Endothelial cell of umbilical vein (primary cell): ENCODE measurements around the gene TICRR. TPM values are rescaled to one million over a fixed set of nuclear protein-coding genes. Genes with fewer than 3 reads are reported as not detected.

Source experiments
- BruUV-seq: library from RNA; stranded (reverse); fragments of 400-500 nt; replicated peaks from 2 replicates; lab custom pipeline; 2021; lab: Mats Ljungman, UMichigan
- CTCF ChIA-PET: fragments of 300-600, 350-600 bp; sonication (Branson Sonifier 250); formaldehyde crosslinking; loops from one replicate; lab custom pipeline; 2021; ENCODE audit warnings: antibody characterized with exemption, inconsistent platforms; lab: Charles Lee
- POLR2A ChIA-PET: fragments of 300-600, 350-600 bp; sonication (Branson Sonifier 250); formaldehyde crosslinking; loops from one replicate; lab custom pipeline; 2021; ENCODE audit warnings: antibody characterized with exemption, inconsistent platforms; lab: Charles Lee
- DNase-seq: peaks from one replicate; pipeline ENCODE4 v3.0.0-alpha.2; 2011; ENCODE audit warnings: low read depth, low spot score
- FAIRE-seq: peaks from 2 replicates; lab custom pipeline; 2011; peaks lifted over from hg19 to GRCh38; lab: Jason Lieb, UNC
- H2AFZ ChIP-seq: 2 replicates; pipeline ENCODE4 v1.6.0; 2012; ENCODE audit warnings: low read depth, low read length, control low read depth, inconsistent platforms
- H3K27ac ChIP-seq: 2 replicates; pipeline ENCODE4 v1.5.1; 2011; ENCODE audit warnings: low read depth, mild to moderate bottlenecking, control low read depth, low read length, moderate library complexity; ENCODE audit not compliant: insufficient read depth
- H3K27me3 ChIP-seq, 2 experiments: 2 replicates each; pipeline versions ENCODE4 v1.6.0 to v1.6.1; 2011; ENCODE audit warnings: low read length in 2 of 2, mixed read lengths in 1 of 2; ENCODE audit not compliant: control insufficient read depth in 2 of 2, insufficient read depth in 2 of 2
- H3K36me3 ChIP-seq, 2 experiments: 2 replicates in 1 of 2; 3 replicates in 1 of 2; pipeline ENCODE4 v1.5.1; 2011; ENCODE audit warnings: low read length in 2 of 2, mild to moderate bottlenecking in 1 of 2, moderate library complexity in 1 of 2; ENCODE audit not compliant: control insufficient read depth in 2 of 2, insufficient read depth in 2 of 2; ENCODE audit errors: extremely low read depth in 1 of 2
- H3K4me1 ChIP-seq: 3 replicates; pipeline ENCODE4 v1.5.1; 2011; ENCODE audit warnings: mild to moderate bottlenecking, low read length; ENCODE audit not compliant: control insufficient read depth, insufficient read depth; ENCODE audit errors: extremely low read depth
- H3K4me2 ChIP-seq: 2 replicates; pipeline ENCODE4 v1.6.1; 2011; ENCODE audit warnings: low read length, control low read depth, mixed read lengths; ENCODE audit not compliant: insufficient read depth
- H3K4me3 ChIP-seq, 3 experiments: fragments of 200-600 bp in 1 of 3; sonication (generic), shearing (Covaris generic) in 1 of 3; replicated peaks in 1 of 3; 2 replicates each; pipeline ENCODE4 v1.5.1; 2011 to 2016; ENCODE audit warnings: control low read depth in 3 of 3, low read length in 3 of 3, mild to moderate bottlenecking in 2 of 3, inconsistent platforms in 1 of 3, low read depth in 1 of 3, moderate library complexity in 1 of 3; ENCODE audit not compliant: insufficient read depth in 1 of 3
- H3K79me2 ChIP-seq: 2 replicates; pipeline ENCODE4 v1.6.0; 2012; ENCODE audit warnings: low read length, inconsistent platforms; ENCODE audit not compliant: control insufficient read depth, insufficient read depth
- H3K9ac ChIP-seq: replicated peaks from 2 replicates; pipeline ENCODE3; 2011; ENCODE audit warnings: low read length, control low read depth; ENCODE audit not compliant: insufficient read depth; ENCODE audit errors: extremely low read depth
- H3K9me1 ChIP-seq: replicated peaks from 3 replicates; pipeline ENCODE4 v1.6.0; 2011; ENCODE audit warnings: mild to moderate bottlenecking, low read length; ENCODE audit not compliant: control insufficient read depth, insufficient read depth; ENCODE audit errors: extremely low read depth
- H3K9me3 ChIP-seq: replicated peaks from 2 replicates; pipeline ENCODE4 v1.5.1; 2012; ENCODE audit warnings: low read length, inconsistent platforms; ENCODE audit not compliant: control insufficient read depth, insufficient read depth
- H4K20me1 ChIP-seq: replicated peaks from 2 replicates; pipeline ENCODE3; 2011; ENCODE audit warnings: mild to moderate bottlenecking, low read length; ENCODE audit not compliant: control insufficient read depth, insufficient read depth; ENCODE audit errors: extremely low read depth
- EZH2 ChIP-seq: IDR thresholded peaks from 2 replicates; pipeline ENCODE4 v1.6.1; 2012; ENCODE audit warnings: borderline replicate concordance, low read depth, mild to moderate bottlenecking, moderate library complexity, low read length, inconsistent platforms; ENCODE audit not compliant: severe bottlenecking
- FOS ChIP-seq: IDR thresholded peaks from 2 replicates; pipeline ENCODE4 v1.6.1; 2011; ENCODE audit warnings: mild to moderate bottlenecking, low read length, moderate library complexity, borderline replicate concordance; ENCODE audit not compliant: insufficient read depth
- GATA2 ChIP-seq: IDR thresholded peaks from 2 replicates; pipeline ENCODE4 v1.7.0; 2011; ENCODE audit warnings: low read depth, mild to moderate bottlenecking, moderate library complexity, mixed read lengths, low read length; ENCODE audit not compliant: insufficient read length, insufficient read depth
- JUN ChIP-seq: IDR thresholded peaks from 2 replicates; pipeline ENCODE4 v1.6.1; 2011; ENCODE audit warnings: borderline replicate concordance, low read depth; ENCODE audit not compliant: insufficient read length, insufficient read depth
- MYC ChIP-seq: IDR thresholded peaks from one replicate; pipeline ENCODE4 v1.6.1; 2011; ENCODE audit warnings: mild to moderate bottlenecking, low read depth, low read length
- POLR2A ChIP-seq: IDR thresholded peaks from 2 replicates; pipeline ENCODE4 v1.6.1; 2012; ENCODE audit warnings: low read depth, mild to moderate bottlenecking, control low read depth, low read length
- POLR2AphosphoS5 ChIP-seq: IDR thresholded peaks from 2 replicates; pipeline ENCODE4 v1.6.1; 2012; ENCODE audit warnings: low read depth, mild to moderate bottlenecking, control low read depth, low read length, moderate library complexity; ENCODE audit not compliant: insufficient read depth
- dilution Hi-C: fragments of 300-500 bp; cut with MboI; formaldehyde crosslinking; loops from one replicate; pipeline ENCODE4 v1.15.0; 2019; ENCODE audit warnings: low sequenced_read_pairs; ENCODE audit not compliant: extremely low pct_ligation_motif_present
- intact Hi-C: fragments of 100-400 bp; cut with micrococcal nuclease; formaldehyde crosslinking; loops from one replicate; pipeline ENCODE4 v1.10.0; 2022
- polyA plus RNA-seq, 4 experiments: library from polyadenylated mRNA; depleted of rRNA in 3 of 4; stranded (reverse) in 3 of 4; unstranded in 1 of 4; fragments of >200 nt; gene quantifications; 2 replicates each; pipeline versions ENCODE4 v1.2.1 to v1.2.3, GENCODE V29; 2011 to 2012; ENCODE audit warnings: missing spikeins in 1 of 4
- total RNA-seq: library from RNA; stranded (reverse); gene quantifications from 2 replicates; pipeline ENCODE4 v1.2.3, GENCODE V29; 2021
- TF ChIP-seq, protein P1 (sequence below): IDR thresholded peaks from 2 replicates; pipeline ENCODE4 v1.6.1; 2011; ENCODE audit not compliant: insufficient read depth, insufficient read length
- TF ChIP-seq, protein P2 (sequence below), 2 donors: IDR thresholded peaks; 1 replicate in 1 of 2; 2 replicates in 1 of 2; pipeline ENCODE4 v1.5.1; 2011; ENCODE audit warnings: low read length in 2 of 2, mild to moderate bottlenecking in 2 of 2, moderate library complexity in 2 of 2, control low read depth in 1 of 2, inconsistent platforms in 1 of 2, low read depth in 1 of 2; ENCODE audit not compliant: insufficient read depth in 1 of 2; ENCODE audit errors: extremely low read depth in 1 of 2

Gene TICRR
- total and polyA plus RNA-seq, 2 donors (not counting 3 experiments of a cell fraction or from before 2014, with no cell fraction given): 4.9 to 19.4 TPM

DNA sequence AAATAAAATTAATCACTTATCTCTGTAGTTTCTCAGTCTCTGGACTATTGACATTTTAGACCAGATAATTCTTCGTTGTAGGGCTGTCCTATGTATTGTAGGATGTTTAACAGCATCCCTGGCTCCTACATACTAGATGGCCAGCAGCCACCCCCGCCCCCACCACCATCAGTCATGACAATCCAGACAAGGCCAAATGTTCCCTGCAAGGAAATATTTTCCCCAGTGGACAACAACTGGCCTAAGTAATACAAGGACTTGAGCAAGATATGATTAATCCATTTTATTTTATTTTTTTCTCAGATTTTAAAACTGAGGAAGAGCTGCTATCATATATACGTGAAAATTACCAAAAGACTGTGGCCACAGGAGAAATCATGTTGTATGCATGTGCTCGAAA lies 23.8 kb downstream of the TICRR start:
- Histone ChIP-seq H3K27me3 (no peaks in the 10 kb centered on the region), H3K9ac (no peak overlapping the region), H4K20me1 (no peaks in the 10 kb centered on the region), H3K79me2 (no peaks in the 10 kb centered on the region), H2AFZ (no peak overlapping the region), H3K27ac (no peak overlapping the region), H3K4me1 (no peaks in the 10 kb centered on the region), H3K9me3 (no peaks in the 10 kb centered on the region), H3K4me3 (no peak overlapping the region), H3K4me2 (no peak overlapping the region), H3K9me1 (no peaks in the 10 kb centered on the region), H3K36me3 (peaks cover 0 to 21% of the 10 kb centered on the region in 2 experiments)
- ChIA-PET CTCF (interaction anchor here (1.6 kb wide), 1 partner anchor 19 kb away, joined by 3 read pairs; no protein-coding TSS in a partner anchor), POLR2A (no interaction called here)
- no TSS peak for BruUV-seq
- no peak for DNase-seq
- dilution Hi-C loops (no loop called here), intact Hi-C loops (no loop called here)
- no peak for FAIRE-seq
- TF ChIP-seq MYC (no peak), POLR2AphosphoS5 (no peak), GATA2 (no peak), POLR2A (no peak), EZH2 (no peak), FOS (no peak), JUN (no peak)
- TF ChIP-seq, protein P1, sequence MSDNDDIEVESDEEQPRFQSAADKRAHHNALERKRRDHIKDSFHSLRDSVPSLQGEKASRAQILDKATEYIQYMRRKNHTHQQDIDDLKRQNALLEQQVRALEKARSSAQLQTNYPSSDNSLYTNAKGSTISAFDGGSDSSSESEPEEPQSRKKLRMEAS: no peak
- TF ChIP-seq, protein P2, sequence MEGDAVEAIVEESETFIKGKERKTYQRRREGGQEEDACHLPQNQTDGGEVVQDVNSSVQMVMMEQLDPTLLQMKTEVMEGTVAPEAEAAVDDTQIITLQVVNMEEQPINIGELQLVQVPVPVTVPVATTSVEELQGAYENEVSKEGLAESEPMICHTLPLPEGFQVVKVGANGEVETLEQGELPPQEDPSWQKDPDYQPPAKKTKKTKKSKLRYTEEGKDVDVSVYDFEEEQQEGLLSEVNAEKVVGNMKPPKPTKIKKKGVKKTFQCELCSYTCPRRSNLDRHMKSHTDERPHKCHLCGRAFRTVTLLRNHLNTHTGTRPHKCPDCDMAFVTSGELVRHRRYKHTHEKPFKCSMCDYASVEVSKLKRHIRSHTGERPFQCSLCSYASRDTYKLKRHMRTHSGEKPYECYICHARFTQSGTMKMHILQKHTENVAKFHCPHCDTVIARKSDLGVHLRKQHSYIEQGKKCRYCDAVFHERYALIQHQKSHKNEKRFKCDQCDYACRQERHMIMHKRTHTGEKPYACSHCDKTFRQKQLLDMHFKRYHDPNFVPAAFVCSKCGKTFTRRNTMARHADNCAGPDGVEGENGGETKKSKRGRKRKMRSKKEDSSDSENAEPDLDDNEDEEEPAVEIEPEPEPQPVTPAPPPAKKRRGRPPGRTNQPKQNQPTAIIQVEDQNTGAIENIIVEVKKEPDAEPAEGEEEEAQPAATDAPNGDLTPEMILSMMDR (IDR thresholded peaks at IDR 0.05; ENCODE audit: extremely low read depth in 1 of 2, insufficient read depth in 1 of 2, low read depth in 1 of 2, low read length in 2 of 2): no peak
